AG04450 (cell line): ENCODE results near the gene FAT4. TPM values are rescaled to one million over a fixed set of nuclear protein-coding genes. Genes with fewer than 3 reads are reported as not detected.

ENCODE experiments used
- CTCF ChIA-PET: fragments of 300-600, 350-600 bp; formaldehyde crosslinking; extraction: SDS; loops from one replicate; lab custom pipeline; 2022; ENCODE audit warnings: antibody characterized with exemption, inconsistent platforms; lab: Charles Lee
- POLR2A ChIA-PET: fragments of 350-600 bp; formaldehyde crosslinking; extraction: SDS; loops from one replicate; lab custom pipeline; 2021; ENCODE audit warnings: antibody characterized with exemption, inconsistent platforms; lab: Yijun Ruan, JAX
- DNase-seq: peaks from one replicate; pipeline ENCODE4 v3.0.0-alpha.2; 2011; ENCODE audit warnings: low read depth, low spot score
- H3K27ac ChIP-seq: one replicate; pipeline ENCODE4 v1.5.1; 2012; ENCODE audit warnings: low read depth, low read length, control low read depth
- H3K27me3 ChIP-seq: one replicate; pipeline ENCODE4 v1.6.0; 2012; ENCODE audit warnings: low read length; ENCODE audit not compliant: control insufficient read depth, insufficient read depth
- H3K4me3 ChIP-seq: 2 replicates; pipeline ENCODE4 v1.5.1; 2011; ENCODE audit warnings: mild to moderate bottlenecking, low read depth, low read length, control low read depth
- H3K9me3 ChIP-seq: 2 replicates; pipeline ENCODE4 v1.5.1; 2012; ENCODE audit warnings: low read length; ENCODE audit not compliant: control insufficient read depth, insufficient read depth
- polyA plus RNA-seq: library from polyadenylated mRNA; depleted of rRNA; stranded (reverse); fragments of >200 nt; gene quantifications from 2 replicates; pipeline ENCODE4 v1.2.3, GENCODE V29; 2011
- TF ChIP-seq, protein P1 (sequence below): IDR thresholded peaks from 2 replicates; pipeline ENCODE4 v1.5.1; 2011; ENCODE audit warnings: low read depth, low read length, control low read depth, inconsistent platforms

Gene FAT4
- polyA plus RNA-seq, 1 experiment: 18.0 TPM

DNA sequence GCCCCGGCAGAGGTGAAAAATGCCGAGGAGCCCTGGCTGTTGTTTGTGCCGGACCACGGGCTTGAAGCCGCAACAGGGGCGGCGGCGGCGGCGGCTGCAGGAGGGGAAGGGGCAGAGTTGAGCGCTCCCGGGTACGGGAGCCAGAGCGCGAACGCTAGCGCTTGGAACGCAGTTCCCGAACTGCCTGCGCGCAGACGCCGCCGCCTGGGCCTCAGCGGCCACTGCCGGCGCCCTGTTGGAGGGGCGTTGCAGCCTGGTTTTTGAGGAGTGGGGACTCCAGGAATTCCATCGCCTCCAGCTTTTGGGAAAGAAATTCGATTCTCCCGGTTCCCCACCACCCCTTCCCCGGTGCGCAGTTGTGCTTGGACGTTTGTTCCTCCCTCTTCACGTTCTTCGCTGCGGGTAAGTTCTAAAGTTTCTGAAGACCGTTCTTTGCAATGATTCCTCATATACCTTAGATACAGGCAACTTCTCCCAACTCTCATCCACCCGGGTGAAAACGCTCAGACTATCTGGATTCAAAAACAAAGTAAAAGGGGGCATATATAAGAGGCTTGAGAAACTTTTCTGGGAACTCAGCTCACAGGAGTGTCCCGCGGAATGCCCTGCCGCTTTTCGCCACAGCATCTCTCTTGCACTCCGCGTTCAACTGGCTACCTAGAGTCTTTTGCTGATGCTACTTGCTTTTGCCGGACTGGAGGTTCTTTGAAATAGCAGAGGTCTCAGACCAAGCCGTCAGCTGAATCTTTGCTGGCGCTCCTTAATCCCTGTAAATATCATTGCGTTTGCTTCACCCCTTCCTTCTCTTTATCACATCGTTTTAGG is 1.0 kb downstream of the FAT4 start:
- Histone ChIP-seq H3K27ac (peak overlapping the region; percentile 83), H3K4me3 (peak overlapping the region; percentile 93), H3K9me3 (no peaks in the 10 kb centered on the region; the same call in 1 of the 2 replicates), H3K27me3 (no peaks in the 10 kb centered on the region)
- ChIA-PET POLR2A (interaction anchor here (1.1 to 1.8 kb wide), 4 partner anchors 53 to 413 kb away, joined by 3 to 9 read pairs (median 4); no protein-coding TSS in a partner anchor), CTCF (interaction anchor here (0.6 to 2.3 kb wide), 9 partner anchors 12 to 1289 kb away, joined by 3 to 9 read pairs (median 4); no protein-coding TSS in a partner anchor)
- DNase-seq: no peak
- TF ChIP-seq, protein P1, sequence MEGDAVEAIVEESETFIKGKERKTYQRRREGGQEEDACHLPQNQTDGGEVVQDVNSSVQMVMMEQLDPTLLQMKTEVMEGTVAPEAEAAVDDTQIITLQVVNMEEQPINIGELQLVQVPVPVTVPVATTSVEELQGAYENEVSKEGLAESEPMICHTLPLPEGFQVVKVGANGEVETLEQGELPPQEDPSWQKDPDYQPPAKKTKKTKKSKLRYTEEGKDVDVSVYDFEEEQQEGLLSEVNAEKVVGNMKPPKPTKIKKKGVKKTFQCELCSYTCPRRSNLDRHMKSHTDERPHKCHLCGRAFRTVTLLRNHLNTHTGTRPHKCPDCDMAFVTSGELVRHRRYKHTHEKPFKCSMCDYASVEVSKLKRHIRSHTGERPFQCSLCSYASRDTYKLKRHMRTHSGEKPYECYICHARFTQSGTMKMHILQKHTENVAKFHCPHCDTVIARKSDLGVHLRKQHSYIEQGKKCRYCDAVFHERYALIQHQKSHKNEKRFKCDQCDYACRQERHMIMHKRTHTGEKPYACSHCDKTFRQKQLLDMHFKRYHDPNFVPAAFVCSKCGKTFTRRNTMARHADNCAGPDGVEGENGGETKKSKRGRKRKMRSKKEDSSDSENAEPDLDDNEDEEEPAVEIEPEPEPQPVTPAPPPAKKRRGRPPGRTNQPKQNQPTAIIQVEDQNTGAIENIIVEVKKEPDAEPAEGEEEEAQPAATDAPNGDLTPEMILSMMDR: peak; percentile 37

- H3K9me3 ChIP-seq: no peaks in the 10 kb centered on the region; the same call in 1 of the 2 replicates
- H3K27ac ChIP-seq: peak overlapping the region; percentile 13
- H3K4me3 ChIP-seq: peak overlapping the region; percentile 93
- TF ChIP-seq, protein P1: no peak
- CTCF ChIA-PET: interaction anchor here (0.6 to 2.6 kb wide), 10 partner anchors 25 to 1289 kb away, joined by 3 to 7 read pairs (median 4); no protein-coding TSS in a partner anchor
- POLR2A ChIA-PET: no interaction called here
- no peak for DNase-seq
- no peaks in the 10 kb centered on the region for H3K27me3 ChIP-seq
Observed at GRCh38 chr4:125316401-125316790, 1.6 kb downstream of the FAT4 start.

GRCh38 chr4:125316791-125317524 is 2.2 kb downstream of the FAT4 start:
- TF ChIP-seq, protein P1: no peak; the same call in 1 of the 2 replicates
- Histone ChIP-seq H3K27ac (peak overlapping the region; percentile 3), H3K27me3 (no peaks in the 10 kb centered on the region), H3K9me3 (no peaks in the 10 kb centered on the region; the same call in 1 of the 2 replicates), H3K4me3 (peak overlapping the region; percentile 93)
- DNase-seq: no peak
- CTCF ChIA-PET: interaction anchor here (0.6 to 2.6 kb wide), 9 partner anchors 24 to 434 kb away, joined by 3 to 7 read pairs (median 3); no protein-coding TSS in a partner anchor
- POLR2A ChIA-PET: no interaction called here

- POLR2A ChIA-PET: no interaction called here
- CTCF ChIA-PET: interaction anchor here (0.8 to 2.6 kb wide), 5 partner anchors 94 to 434 kb away, joined by 3 to 7 read pairs (median 4); no protein-coding TSS in a partner anchor
- Histone ChIP-seq H3K4me3 (peak overlapping the region; percentile 93), H3K9me3 (no peaks in the 10 kb centered on the region; the same call in 1 of the 2 replicates), H3K27me3 (no peaks in the 10 kb centered on the region), H3K27ac (peak overlapping the region; percentile 3)
- no peak for DNase-seq
- TF ChIP-seq, protein P1: peak; percentile 64
Observed at GRCh38 chr4:125317525-125317877, 2.7 kb downstream of the FAT4 start.
